GM08714 (cell line): ENCODE results near the gene DOCK1.

Experiments used
- H3K4me3 ChIP-seq: fragments of 200-500 bp; sonication (Bioruptor generic); 2 replicates; pipeline ENCODE4 v1.5.1; 2014; ENCODE audit warnings: mild to moderate bottlenecking, low read length, inconsistent platforms
- ZNF274 ChIP-seq: IDR thresholded peaks from 2 replicates; pipeline ENCODE4 v1.6.1; 2012; ENCODE audit warnings: mild to moderate bottlenecking, low read depth, low read length

DOCK1 gene

GRCh38 chr10:127179612-127180250, 274.5 kb downstream of the DOCK1 start:
- no peak overlapping the region for H3K4me3 ChIP-seq
- TF ChIP-seq ZNF274: no peak

GRCh38 chr10:127182161-127182560, 276.9 kb downstream of the DOCK1 start:
- no peak for TF ChIP-seq ZNF274

DNA sequence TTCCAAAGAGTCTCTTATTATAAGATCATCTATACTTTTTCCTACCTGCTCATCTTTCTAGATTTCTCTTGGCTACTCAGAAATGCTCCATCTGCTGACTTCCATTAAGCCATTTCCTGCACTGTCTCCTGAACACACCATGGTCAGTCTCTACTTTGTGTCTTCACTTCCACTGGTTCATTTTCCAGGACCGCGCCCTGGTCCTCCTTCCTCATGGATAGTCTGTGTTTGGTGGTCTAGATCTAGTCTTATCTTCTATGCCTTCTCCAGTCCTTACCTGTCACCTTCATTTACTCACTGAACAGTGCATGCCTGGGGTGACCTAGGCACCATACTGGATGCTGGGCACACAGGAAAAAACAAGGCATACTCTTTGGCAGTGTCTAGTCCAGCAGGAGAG, 279.4 kb downstream of the DOCK1 start:
- TF ChIP-seq ZNF274: no peak
- no peak overlapping the region for H3K4me3 ChIP-seq

More at GRCh38 chr10:127182161-127182560, 276.9 kb downstream of the DOCK1 start:
- no peak overlapping the region for H3K4me3 ChIP-seq

- no peak for TF ChIP-seq ZNF274
- H3K4me3 ChIP-seq: no peak overlapping the region
Measured at GRCh38 chr10:127186813-127187212, 281.6 kb downstream of the DOCK1 start.

- H3K4me3 ChIP-seq: no peak overlapping the region
- no peak for TF ChIP-seq ZNF274
Measured at GRCh38 chr10:127189226-127189625, 284.0 kb downstream of the DOCK1 start.

DNA sequence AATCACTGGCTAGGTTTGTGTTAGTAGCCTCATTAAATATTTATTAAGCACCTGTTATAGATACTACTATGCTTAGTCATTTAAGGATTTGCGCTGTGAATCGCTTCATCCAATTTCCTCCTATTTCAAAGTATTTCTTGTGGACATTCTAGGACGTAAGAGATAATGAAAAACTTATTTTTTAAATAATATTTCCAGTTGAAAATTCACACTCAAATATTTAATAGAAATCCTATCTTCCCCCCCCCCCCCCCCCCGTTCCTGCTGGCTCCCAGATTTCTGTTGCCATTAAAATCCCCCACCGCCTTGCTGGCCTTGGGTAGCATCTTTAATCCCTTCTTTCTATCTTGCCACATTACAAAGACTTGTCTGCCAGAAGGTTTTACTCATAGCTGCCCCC, 285.2 kb downstream of the DOCK1 start:
- TF ChIP-seq ZNF274: no peak
- H3K4me3 ChIP-seq: no peak overlapping the region

- no peak for TF ChIP-seq ZNF274
- no peak overlapping the region for H3K4me3 ChIP-seq
Measured at GRCh38 chr10:127193125-127193524, 287.9 kb downstream of the DOCK1 start.

GRCh38 chr10:127194111-127194510, 288.9 kb downstream of the DOCK1 start:
- no peak for TF ChIP-seq ZNF274
- no peak overlapping the region for H3K4me3 ChIP-seq

DNA sequence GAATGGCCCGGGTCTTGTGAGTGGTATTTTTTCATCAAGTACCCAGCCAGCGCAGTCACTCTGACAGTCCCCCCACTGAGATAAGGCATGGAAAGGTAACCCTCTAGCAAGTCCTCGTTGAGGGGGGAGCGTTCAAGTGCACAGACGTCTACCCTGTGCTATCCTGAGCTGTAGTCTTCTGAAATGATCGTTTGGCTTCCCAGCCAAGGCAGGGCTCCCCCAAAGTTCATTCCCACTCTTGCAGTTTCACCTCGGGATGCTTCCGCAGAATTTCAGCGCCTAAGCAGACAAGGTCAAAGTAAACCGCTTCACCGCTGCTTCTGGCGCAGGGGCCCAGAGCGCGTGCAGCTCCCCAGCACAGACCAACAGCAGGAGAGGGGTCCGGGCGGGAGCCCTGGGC, 289.4 kb downstream of the DOCK1 start:
- no peak for TF ChIP-seq ZNF274
- H3K4me3 ChIP-seq: no peak overlapping the region

GRCh38 chr10:127195041-127195506, 289.8 kb downstream of the DOCK1 start:
- H3K4me3 ChIP-seq: no peak overlapping the region

GRCh38 chr10:127195571-127196281, 290.5 kb downstream of the DOCK1 start:
- no peak for TF ChIP-seq ZNF274
- H3K4me3 ChIP-seq: no peak overlapping the region

More at GRCh38 chr10:127195041-127195506, 289.8 kb downstream of the DOCK1 start:
- no peak for TF ChIP-seq ZNF274

GRCh38 chr10:127196282-127197153, 291.3 kb downstream of the DOCK1 start, which contains the start of gene INSYN2A:
INSYN2A (minus strand) TSS chr10:127196591; CDS start chr10:127176395, 20,196 bp downstream.
- no peak within 1 kb of the TSS for H3K4me3 ChIP-seq
- TF ChIP-seq ZNF274: no peak

DNA sequence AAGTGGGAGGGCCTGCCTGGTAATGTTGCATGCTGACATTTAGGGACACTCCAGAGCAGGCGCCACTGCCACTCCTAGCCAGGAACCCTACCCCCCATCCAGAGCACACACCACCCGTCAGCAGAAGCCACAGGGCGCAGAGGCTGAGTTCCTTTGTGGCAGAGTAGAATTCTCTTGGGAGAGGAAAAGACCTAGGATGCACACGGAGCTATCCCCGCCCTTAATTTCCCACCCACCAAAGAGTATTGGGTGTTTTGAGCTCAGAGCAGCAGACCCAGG, 291.9 kb downstream of the DOCK1 start:
- H3K4me3 ChIP-seq: no peak overlapping the region

DNA sequence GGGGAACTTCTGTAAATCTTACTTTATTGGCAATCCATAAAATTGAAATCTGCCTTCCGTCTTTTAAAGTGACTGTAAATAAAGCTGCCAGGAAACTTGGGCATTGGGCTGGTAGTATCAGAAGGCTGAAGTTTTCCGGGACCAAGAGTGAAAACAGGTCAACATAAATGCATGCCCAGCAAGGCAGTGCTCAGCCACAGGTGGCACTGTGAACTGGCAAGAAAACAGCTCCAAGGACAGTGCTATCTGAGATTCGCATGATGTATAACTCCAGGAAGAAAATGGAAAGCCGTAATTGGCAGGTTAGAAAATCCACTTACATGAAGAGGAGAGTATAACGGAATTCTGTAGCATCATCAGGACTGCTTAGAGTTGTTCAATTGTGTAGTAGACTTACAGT, 293.1 kb downstream of the DOCK1 start:
- TF ChIP-seq ZNF274: no peak
- H3K4me3 ChIP-seq: no peak overlapping the region

More for the DNA sequence above, 291.9 kb downstream of the DOCK1 start:
- no peak for TF ChIP-seq ZNF274
